H1 (cell line): ENCODE measurements around the gene SNAP47. TPM values are rescaled to one million over a fixed set of nuclear protein-coding genes. Genes with fewer than 3 reads are reported as not detected.

Source experiments
- CTCF ChIA-PET: fragments of 300-600 bp; sonication (Branson Sonifier 250); formaldehyde crosslinking; loops from one replicate; lab custom pipeline; 2021; ENCODE audit not compliant: partially characterized antibody; lab: Charles Lee
- POLR2A ChIA-PET: fragments of 300-600 bp; sonication (Branson Sonifier 250); formaldehyde crosslinking; loops from one replicate; lab custom pipeline; 2021; ENCODE audit warnings: inconsistent platforms; ENCODE audit not compliant: partially characterized antibody; lab: Charles Lee
- DNase-seq, 2 experiments: peaks; one replicate each; pipeline versions ENCODE4 v3.0.0 to v3.0.0-alpha.2; 2010 to 2022; ENCODE audit warnings: low spot score in 2 of 2, low read depth in 1 of 2, mixed read lengths in 1 of 2
- FAIRE-seq: peaks from 2 replicates; lab custom pipeline; 2011; peaks lifted over from hg19 to GRCh38; lab: Jason Lieb, UNC
- H2AFZ ChIP-seq: 2 replicates; pipeline ENCODE4 v1.8.1; 2012; ENCODE audit warnings: low read length, inconsistent platforms
- H2AK5ac ChIP-seq: 2 replicates; pipeline ENCODE4 v1.6.1; 2013; ENCODE audit warnings: low read depth, low read length
- H2BK120ac ChIP-seq: replicated peaks from 2 replicates; pipeline ENCODE3; 2013; ENCODE audit warnings: low read depth, low read length, inconsistent platforms
- H2BK12ac ChIP-seq: 2 replicates; pipeline ENCODE4 v1.6.1; 2013; ENCODE audit warnings: low read depth, low read length
- H2BK15ac ChIP-seq: 2 replicates; pipeline ENCODE4 v1.6.1; 2013; ENCODE audit warnings: low read length
- H2BK20ac ChIP-seq: 2 replicates; pipeline ENCODE4 v1.6.1; 2013; ENCODE audit warnings: low read length
- H2BK5ac ChIP-seq: 2 replicates; pipeline ENCODE4 v1.6.1; 2013; ENCODE audit warnings: low read depth, low read length
- H3K14ac ChIP-seq: 2 replicates; pipeline ENCODE4 v1.6.1; 2013; ENCODE audit warnings: inconsistent platforms; ENCODE audit not compliant: insufficient read length
- H3K18ac ChIP-seq: 2 replicates; pipeline ENCODE4 v1.6.1; 2013; ENCODE audit warnings: low read length; ENCODE audit errors: extremely low read depth
- H3K23ac ChIP-seq: 2 replicates; pipeline ENCODE4 v1.6.1; 2013; ENCODE audit warnings: inconsistent platforms; ENCODE audit not compliant: insufficient read length
- H3K23me2 ChIP-seq: 2 replicates; pipeline ENCODE4 v1.6.1; 2013; ENCODE audit warnings: low read depth, low read length
- H3K27ac ChIP-seq: 2 replicates; pipeline ENCODE4 v1.6.1; 2011; ENCODE audit warnings: low read depth, low read length, inconsistent platforms
- H3K27me3 ChIP-seq, 4 experiments: replicated peaks in 1 of 4; 1 replicate in 1 of 4; 2 replicates in 3 of 4; pipeline versions ENCODE4 v1.6.1 to v1.8.1; 2011 to 2013; ENCODE audit warnings: low read length in 3 of 4, mild to moderate bottlenecking in 3 of 4, inconsistent platforms in 2 of 4, mixed read lengths in 2 of 4, moderate library complexity in 1 of 4; ENCODE audit not compliant: control insufficient read depth in 3 of 4, insufficient read depth in 3 of 4; ENCODE audit errors: extremely low read depth in 1 of 4
- H3K36me3 ChIP-seq, 4 experiments: 2 replicates each; pipeline versions ENCODE4 v1.6.1 to v1.8.1; 2011 to 2013; ENCODE audit warnings: mild to moderate bottlenecking in 4 of 4, low read length in 3 of 4, moderate library complexity in 2 of 4, control low read depth in 1 of 4, inconsistent platforms in 1 of 4; ENCODE audit not compliant: insufficient read depth in 4 of 4, control insufficient read depth in 2 of 4
- H3K4ac ChIP-seq: replicated peaks from 2 replicates; pipeline ENCODE3; 2013; ENCODE audit warnings: low read length, low read depth, mixed read lengths, inconsistent platforms; ENCODE audit not compliant: insufficient read length
- H3K4me1 ChIP-seq, 4 experiments: replicated peaks in 1 of 4; 1 replicate in 1 of 4; 2 replicates in 3 of 4; pipeline versions ENCODE4 v1.6.1 to v1.8.1; 2011 to 2013; ENCODE audit warnings: low read length in 3 of 4, inconsistent platforms in 2 of 4, mixed read lengths in 1 of 4; ENCODE audit not compliant: insufficient read depth in 4 of 4, control insufficient read depth in 3 of 4
- H3K4me2 ChIP-seq, 2 experiments: 2 replicates each; pipeline versions ENCODE4 v1.6.1 to v1.8.1; 2011 to 2013; ENCODE audit warnings: low read depth in 2 of 2, low read length in 2 of 2, control low read depth in 1 of 2, inconsistent platforms in 1 of 2, mild to moderate bottlenecking in 1 of 2; ENCODE audit not compliant: insufficient read depth in 1 of 2
- H3K4me3 ChIP-seq, 4 experiments: fragments of 200-600, 300-600 bp in 1 of 4; sonication (generic), shearing (Covaris generic), sonication (Bioruptor Twin) in 1 of 4; 2 replicates each; pipeline versions ENCODE4 v1.5.1 to v1.8.1; 2011 to 2016; ENCODE audit warnings: low read length in 4 of 4, low read depth in 3 of 4, control low read depth in 2 of 4, inconsistent platforms in 2 of 4, mild to moderate bottlenecking in 2 of 4, mixed read lengths in 1 of 4, moderate library complexity in 1 of 4; ENCODE audit not compliant: insufficient read depth in 2 of 4; ENCODE audit errors: extremely low read depth in 1 of 4
- H3K56ac ChIP-seq: replicated peaks from 2 replicates; pipeline ENCODE3; 2013; ENCODE audit warnings: low read depth, mild to moderate bottlenecking, mixed read lengths, low read length, inconsistent platforms; ENCODE audit not compliant: insufficient read length
- H3K79me1 ChIP-seq: 2 replicates; pipeline ENCODE4 v1.6.1; 2013; ENCODE audit warnings: low read depth, low read length, control low read depth
- H3K79me2 ChIP-seq, 2 experiments: 2 replicates each; pipeline versions ENCODE4 v1.6.1 to v1.8.1; 2012 to 2013; ENCODE audit warnings: low read length in 2 of 2, mild to moderate bottlenecking in 2 of 2, inconsistent platforms in 1 of 2; ENCODE audit not compliant: insufficient read depth in 2 of 2, control insufficient read depth in 1 of 2
- H3K9ac ChIP-seq, 4 experiments: replicated peaks in 1 of 4; 1 replicate in 1 of 4; 2 replicates in 3 of 4; pipeline versions ENCODE4 v1.6.1 to v1.8.1; 2011 to 2013; ENCODE audit warnings: low read depth in 3 of 4, low read length in 3 of 4, control low read depth in 2 of 4, mild to moderate bottlenecking in 2 of 4, moderate library complexity in 2 of 4, inconsistent platforms in 1 of 4; ENCODE audit errors: extremely low read depth in 1 of 4
- H3K9me3 ChIP-seq, 2 experiments: 2 replicates each; pipeline versions ENCODE4 v1.6.1 to v1.8.1; 2012 to 2013; ENCODE audit warnings: mild to moderate bottlenecking in 2 of 2, moderate library complexity in 2 of 2, control low read depth in 1 of 2, inconsistent platforms in 1 of 2, low read depth in 1 of 2, low read length in 1 of 2, mixed read lengths in 1 of 2; ENCODE audit not compliant: insufficient read depth in 2 of 2
- H4K20me1 ChIP-seq, 2 experiments: replicated peaks in 1 of 2; 2 replicates each; pipeline versions ENCODE3 to v1.8.1; 2011 to 2013; ENCODE audit warnings: inconsistent platforms in 2 of 2, low read length in 2 of 2, mild to moderate bottlenecking in 1 of 2; ENCODE audit not compliant: insufficient read depth in 2 of 2, control insufficient read depth in 1 of 2
- H4K5ac ChIP-seq: 2 replicates; pipeline ENCODE4 v1.6.1; 2013; ENCODE audit warnings: low read length, low read depth, mixed read lengths, inconsistent platforms; ENCODE audit not compliant: insufficient read length
- H4K8ac ChIP-seq: 2 replicates; pipeline ENCODE4 v1.8.0; 2013; ENCODE audit warnings: mild to moderate bottlenecking, moderate library complexity, low read length, inconsistent platforms; ENCODE audit not compliant: insufficient read depth; ENCODE audit errors: extremely low read depth
- H4K91ac ChIP-seq: replicated peaks from 2 replicates; pipeline ENCODE3; 2013; ENCODE audit warnings: low read length, mixed read lengths, inconsistent platforms; ENCODE audit not compliant: insufficient read length
- BRCA1 ChIP-seq: IDR thresholded peaks from 2 replicates; pipeline ENCODE4 v1.6.1; 2012; ENCODE audit warnings: low read depth, low read length, improper control_type of control experiment
- CEBPB ChIP-seq: IDR thresholded peaks from 2 replicates; pipeline ENCODE4 v1.6.1; 2012; ENCODE audit warnings: low read depth, low read length
- EZH2 ChIP-seq: fragments of 200-600 bp; sonication (generic); IDR thresholded peaks from 2 replicates; pipeline ENCODE4 v1.7.1; 2012; ENCODE audit warnings: low read depth, mild to moderate bottlenecking, moderate library complexity, low read length, inconsistent platforms; ENCODE audit not compliant: severe bottlenecking
- GABPA ChIP-seq: IDR thresholded peaks from 2 replicates; pipeline ENCODE4 v1.6.1; 2011; ENCODE audit warnings: mild to moderate bottlenecking, low read length, moderate library complexity, borderline replicate concordance; ENCODE audit not compliant: insufficient read depth
- GTF2F1 ChIP-seq: IDR thresholded peaks from 2 replicates; pipeline ENCODE4 v1.6.1; 2012; ENCODE audit warnings: low read depth, low read length, improper control_type of control experiment, borderline replicate concordance
- HDAC6 ChIP-seq: IDR thresholded peaks from one replicate; pipeline ENCODE4 v1.7.1; 2012; ENCODE audit warnings: low read depth, mild to moderate bottlenecking, inconsistent platforms, low read length, moderate library complexity
- PHF8 ChIP-seq: fragments of 200-600 bp; sonication (generic); conservative IDR thresholded peaks from 2 replicates; pipeline ENCODE4 v1.7.1; 2012; ENCODE audit warnings: low read depth, mild to moderate bottlenecking, inconsistent platforms, low read length, moderate library complexity
- SIN3A ChIP-seq, 2 experiments: IDR thresholded peaks in 1 of 2; conservative IDR thresholded peaks in 1 of 2; 2 replicates each; pipeline ENCODE4 v1.6.1; 2011 to 2012; ENCODE audit warnings: low read length in 2 of 2, improper control_type of control experiment in 1 of 2, low read depth in 1 of 2, mild to moderate bottlenecking in 1 of 2
- SP4 ChIP-seq: IDR thresholded peaks from 2 replicates; pipeline ENCODE4 v1.6.1; 2012; ENCODE audit warnings: low read length, inconsistent platforms
- TEAD4 ChIP-seq: IDR thresholded peaks from 2 replicates; pipeline ENCODE4 v1.6.1; 2012; ENCODE audit warnings: low read depth, low read length, inconsistent platforms, mixed read lengths
- WGBS, 2 experiments: shearing (Covaris generic) in 1 of 2; methylation state at CpG; one replicate each; pipeline versions ENCODE4 v1.1.6 to v1.1.7; 2013 to 2015; ENCODE audit warnings: low lambda C conversion rate in 2 of 2, mixed read lengths in 2 of 2, inconsistent platforms in 1 of 2, low coverage in 1 of 2, missing lambda C conversion rate in 1 of 2; ENCODE audit not compliant: insufficient replicate concordance in 2 of 2, insufficient coverage in 1 of 2, insufficient read length in 1 of 2; ENCODE audit errors: extremely low coverage in 1 of 2, missing lambda C conversion rate in 1 of 2; 5-methylcytosine and 5-hydroxymethylcytosine counted together
- polyA plus RNA-seq, 7 experiments: library from polyadenylated mRNA; depleted of rRNA in 3 of 7; stranded (reverse) in 5 of 7; unstranded in 2 of 7; fragments of >200 nt in 5 of 7; fragments of 200-250 nt in 2 of 7; gene quantifications; 1 replicate in 5 of 7; 2 replicates in 1 of 7; 4 replicates in 1 of 7; pipeline versions ENCODE4 v1.2.1 to v1.2.3, GENCODE V29; 2011 to 2013; ENCODE audit warnings: missing spikeins in 2 of 7, mixed read lengths in 2 of 7
- total RNA-seq: library from RNA; stranded (reverse); fragmentation: NEBNext Ultra II Directional; extraction: Animal tissue kit (Norgen Biotek cat#: 25700); gene quantifications from 2 replicates; pipeline ENCODE4 v1.2.1, GENCODE V29; 2021
- TF ChIP-seq, protein P1 (sequence below): IDR thresholded peaks from 2 replicates; pipeline ENCODE4 v1.6.1; 2011; ENCODE audit warnings: low read length, improper control_type of control experiment

The SNAP47 gene
- total and polyA plus RNA-seq, 2 of the 8 experiments (the other 6 are each of a cell fraction or from before 2014, with no cell fraction given) = 37.6 to 42.2 TPM

DNA sequence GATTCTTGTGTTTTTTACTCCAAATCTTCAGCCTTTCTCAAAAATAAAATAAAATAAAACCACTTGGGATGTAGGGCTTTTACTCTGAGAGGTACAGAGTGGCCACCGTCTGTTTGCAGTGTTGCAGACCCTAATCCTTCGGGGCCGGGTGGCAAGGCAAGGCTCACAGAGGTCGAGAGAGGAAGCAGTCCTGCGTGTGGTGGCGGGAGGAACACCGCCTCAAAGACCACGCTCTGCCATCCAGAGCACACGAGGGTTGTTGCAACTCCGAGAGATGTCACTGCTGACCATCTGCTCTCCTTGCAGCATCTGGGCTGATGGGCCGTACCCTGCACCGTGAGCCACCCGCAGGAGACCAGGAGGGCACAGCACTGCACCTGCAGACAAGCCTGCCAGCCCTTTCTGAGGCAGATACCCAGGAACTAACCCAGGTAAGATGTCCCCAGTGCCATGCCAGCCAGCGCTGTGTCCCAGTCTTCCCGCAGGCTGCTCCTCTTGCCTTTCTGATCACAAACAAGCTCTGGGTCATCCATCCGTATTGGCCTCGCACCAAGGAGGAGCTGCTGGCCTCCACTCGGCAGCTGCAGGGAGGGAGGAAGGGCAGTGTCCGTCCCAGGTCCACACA lies 31.5 kb downstream of the SNAP47 start:
- peaks cover 0 to 11% of the 10 kb centered on the region in 2 experiments; a peak in 1 of 4 replicates for H3K79me2 ChIP-seq
- H3K4me3 ChIP-seq = no peak overlapping the region
- H3K14ac ChIP-seq = no peak overlapping the region
- no peaks in the 10 kb centered on the region for H3K23me2 ChIP-seq
- no peak overlapping the region for H3K27ac ChIP-seq
- H4K8ac ChIP-seq = no peak overlapping the region
- no peak overlapping the region for H4K5ac ChIP-seq
- no peak overlapping the region for H4K91ac ChIP-seq
- H3K18ac ChIP-seq = no peak overlapping the region
- H2BK5ac ChIP-seq = no peak overlapping the region
- H2BK20ac ChIP-seq = no peak overlapping the region
- no peak overlapping the region for H2BK12ac ChIP-seq
- H2BK15ac ChIP-seq = no peak overlapping the region
- DNase-seq (no peak), FAIRE-seq (no peak)
- no peak overlapping the region for H3K23ac ChIP-seq
- no peak overlapping the region for H3K56ac ChIP-seq
- H3K79me1 ChIP-seq = peaks cover 2% of the 10 kb centered on the region; the same call in 1 of the 2 replicates
- no peak overlapping the region for H2BK120ac ChIP-seq
- POLR2A ChIA-PET = interaction anchor here (1.5 kb wide), 1 partner anchor 34 kb away, joined by 3 read pairs; no protein-coding TSS in a partner anchor
- no peak overlapping the region for H2AK5ac ChIP-seq
- peaks cover 6 to 22% of the 10 kb centered on the region in 2 experiments for H4K20me1 ChIP-seq
- H3K4ac ChIP-seq = no peak overlapping the region
- no peak overlapping the region for H3K4me2 ChIP-seq
- CTCF ChIA-PET = interaction anchor here (1.0 to 2.8 kb wide), 7 partner anchors 13 to 186 kb away, joined by 3 to 18 read pairs (median 3); no protein-coding TSS in a partner anchor
- no peak overlapping the region; a peak in 1 of 7 replicates for H3K9ac ChIP-seq
- no peaks in the 10 kb centered on the region for H3K9me3 ChIP-seq
- H3K36me3 ChIP-seq = peaks cover 6 to 24% (median 17%) of the 10 kb centered on the region in 4 experiments; a peak in 6 of 8 replicates
- H3K27me3 ChIP-seq = no peaks in the 10 kb centered on the region
- H2AFZ ChIP-seq = no peak overlapping the region
- H3K4me1 ChIP-seq = peaks cover 0 to 5% (median under 1%) of the 10 kb centered on the region in 4 experiments; a peak in 3 of 7 replicates
- 89% methylated on average over 17 of the region's 19 CpGs; no CpG with 5 or more reads in 1 of the 2 experiments for WGBS, 2 experiments
- TF ChIP-seq GABPA (no peak), TEAD4 (no peak), SP4 (no peak), EZH2 (no peak), BRCA1 (no peak), CEBPB (no peak), GTF2F1 (no peak), SIN3A (conservative IDR thresholded peaks at IDR 0.05 in 1 of 2, IDR thresholded peaks at IDR 0.05 in 1 of 2; ENCODE audit: low read depth in 1 of 2, low read length in 2 of 2) (no peak), PHF8 (no peak), HDAC6 (no peak)
- TF ChIP-seq, protein P1, sequence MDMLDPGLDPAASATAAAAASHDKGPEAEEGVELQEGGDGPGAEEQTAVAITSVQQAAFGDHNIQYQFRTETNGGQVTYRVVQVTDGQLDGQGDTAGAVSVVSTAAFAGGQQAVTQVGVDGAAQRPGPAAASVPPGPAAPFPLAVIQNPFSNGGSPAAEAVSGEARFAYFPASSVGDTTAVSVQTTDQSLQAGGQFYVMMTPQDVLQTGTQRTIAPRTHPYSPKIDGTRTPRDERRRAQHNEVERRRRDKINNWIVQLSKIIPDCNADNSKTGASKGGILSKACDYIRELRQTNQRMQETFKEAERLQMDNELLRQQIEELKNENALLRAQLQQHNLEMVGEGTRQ = no peak
